SKM-1 treated with dmso at 0.1 percent for 144 hours (cell line): ENCODE results near the gene OLFML2B.
"Not testable (repeated sequence)": the region's sequence is repeated elsewhere in the genome, so short reads cannot be mapped to it uniquely, and the experiment has no call there.

Experiments used
- DNase-seq: peaks from one replicate; lab custom pipeline; 2025; ENCODE audit not compliant: unreplicated experiment; lab: John Stamatoyannopoulos, UW

Gene OLFML2B

GRCh38 chr1:162036163-162036562, 12.5 kb upstream of the OLFML2B start:
- no peak for DNase-seq

DNA sequence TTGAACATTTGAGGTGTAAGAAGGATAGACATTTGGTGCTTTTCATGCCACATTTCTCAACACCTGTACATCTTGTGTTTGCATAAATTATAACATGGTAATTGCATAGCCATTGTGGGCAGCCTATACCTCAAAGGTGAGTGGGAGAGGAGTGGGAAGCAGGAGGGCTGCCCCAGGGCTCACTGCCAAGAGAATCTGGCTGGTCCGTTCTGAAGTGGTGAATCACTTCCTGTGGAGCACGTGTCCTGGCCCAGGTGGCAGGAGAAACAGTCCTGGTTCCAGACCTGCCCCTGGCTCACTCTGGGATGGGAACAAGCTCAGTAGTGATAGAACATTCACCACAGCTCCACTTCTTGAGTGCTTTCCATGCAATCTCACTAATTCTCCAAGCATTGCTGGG, 11.6 kb upstream of the OLFML2B start:
- no peak for DNase-seq

GRCh38 chr1:162033428-162033827, 9.8 kb upstream of the OLFML2B start:
- DNase-seq = no peak

DNA sequence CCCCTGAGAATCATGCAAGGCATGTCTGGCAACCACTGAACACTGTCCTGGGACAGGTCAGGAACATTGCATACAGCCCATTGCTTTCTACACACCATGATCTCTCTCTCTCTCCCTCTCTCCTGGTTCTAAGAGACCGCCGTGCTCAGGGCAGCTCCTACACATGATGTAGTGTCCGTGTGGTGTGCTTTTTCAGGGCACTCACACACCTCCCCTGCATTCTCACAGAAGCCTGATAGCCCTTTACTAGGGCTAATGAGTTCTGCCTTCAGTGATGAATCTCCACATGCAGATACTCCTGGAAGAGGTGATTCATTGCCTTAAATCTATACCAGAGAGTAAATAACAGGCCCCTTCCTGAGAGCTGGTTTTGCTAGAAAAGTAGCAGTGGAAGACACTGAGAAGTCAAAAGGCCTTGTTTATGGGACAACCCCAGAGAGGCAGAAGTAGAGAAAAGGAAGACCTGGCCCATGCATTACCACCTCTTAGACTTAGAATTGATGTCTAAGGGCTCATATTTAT, 7.2 kb upstream of the OLFML2B start:
- no peak for DNase-seq

DNA sequence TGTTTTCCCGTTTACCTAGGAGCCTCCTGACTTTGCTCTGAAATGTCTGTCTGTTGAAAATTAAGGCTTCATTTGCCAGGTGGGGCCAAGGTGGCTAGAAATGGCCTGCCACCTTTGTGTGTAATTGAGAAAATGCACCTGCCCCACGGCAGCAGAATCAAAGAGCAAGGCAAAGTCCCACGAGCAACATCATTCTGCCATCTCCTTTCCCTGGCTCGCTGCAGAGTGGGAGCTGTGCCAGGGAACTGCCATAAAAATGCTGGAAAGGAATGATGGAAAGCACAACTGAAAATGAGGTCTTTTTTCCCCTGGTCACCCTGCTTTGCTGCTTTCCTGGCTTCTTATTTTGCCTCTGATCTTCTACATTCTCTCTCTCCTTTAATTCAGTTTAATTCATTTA, 5.5 kb upstream of the OLFML2B start:
- DNase-seq = no peak

- peak; percentile 72 for DNase-seq
Observed at GRCh38 chr1:162028726-162029125, 5.1 kb upstream of the OLFML2B start.

DNA sequence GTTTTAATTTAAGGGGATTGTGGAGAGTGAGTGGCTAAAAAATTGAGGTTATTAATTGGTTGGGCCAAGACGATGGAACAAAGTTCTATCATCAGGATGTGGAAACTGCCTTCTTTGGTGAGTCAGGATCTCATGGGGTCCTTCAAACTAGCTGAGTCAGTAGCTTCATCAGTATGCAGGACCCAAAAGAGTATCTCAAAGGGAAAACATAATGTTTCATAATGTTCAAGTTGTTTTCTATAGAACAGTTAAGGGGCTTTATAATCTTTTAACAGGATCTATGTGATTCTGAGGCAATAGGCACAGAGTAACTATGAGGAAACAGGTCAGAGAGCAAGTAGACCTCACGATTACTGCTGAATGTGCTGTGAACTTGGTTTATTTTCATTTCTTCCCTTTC, 3.2 kb upstream of the OLFML2B start:
- DNase-seq = no peak

GRCh38 chr1:162025541-162025940, 1.9 kb upstream of the OLFML2B start:
- no peak for DNase-seq

DNA sequence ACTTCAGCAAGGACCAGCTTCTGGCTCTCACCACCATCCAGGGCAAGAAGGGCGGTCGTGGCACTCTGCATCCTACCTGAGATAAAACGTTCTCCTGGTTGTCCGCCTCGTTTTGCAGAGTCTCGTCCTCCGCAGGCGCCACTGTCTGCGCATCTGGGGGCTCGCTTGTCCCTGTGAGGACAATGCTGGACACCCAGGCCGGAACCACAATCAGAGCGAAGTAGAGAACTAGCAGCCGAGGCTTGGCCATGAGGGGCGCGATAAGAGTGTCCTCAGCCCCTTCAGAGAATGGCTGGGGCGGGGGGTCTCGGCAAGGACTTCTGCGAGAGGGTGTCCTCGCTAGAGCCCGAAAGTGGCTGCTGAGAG, 505 bp downstream of the OLFML2B start:
- DNase-seq = no peak

DNA sequence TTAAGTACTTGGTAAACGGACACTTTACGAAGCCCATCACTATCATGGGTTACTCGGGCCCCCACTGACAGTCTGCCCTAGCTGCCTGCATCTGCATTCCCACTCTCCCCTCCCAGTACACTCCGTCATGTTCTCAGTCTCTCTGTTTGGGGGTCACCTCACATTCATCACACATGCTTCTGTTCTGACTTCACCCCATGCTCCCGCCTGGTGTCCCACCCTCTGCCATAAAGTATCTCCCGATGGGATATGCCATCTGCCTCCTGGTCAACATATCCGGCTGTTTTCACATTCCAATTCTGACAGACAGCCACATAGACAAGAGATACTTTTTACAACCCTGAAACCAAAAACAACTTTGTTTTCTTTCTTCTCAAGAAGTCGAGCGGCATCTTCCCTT, 1.0 kb downstream of the OLFML2B start:
- no peak for DNase-seq

- DNase-seq = no peak
Observed at GRCh38 chr1:162021124-162021523, 2.5 kb downstream of the OLFML2B start.

- no peak for DNase-seq
Observed at GRCh38 chr1:162020150-162020549, 3.5 kb downstream of the OLFML2B start.

DNA sequence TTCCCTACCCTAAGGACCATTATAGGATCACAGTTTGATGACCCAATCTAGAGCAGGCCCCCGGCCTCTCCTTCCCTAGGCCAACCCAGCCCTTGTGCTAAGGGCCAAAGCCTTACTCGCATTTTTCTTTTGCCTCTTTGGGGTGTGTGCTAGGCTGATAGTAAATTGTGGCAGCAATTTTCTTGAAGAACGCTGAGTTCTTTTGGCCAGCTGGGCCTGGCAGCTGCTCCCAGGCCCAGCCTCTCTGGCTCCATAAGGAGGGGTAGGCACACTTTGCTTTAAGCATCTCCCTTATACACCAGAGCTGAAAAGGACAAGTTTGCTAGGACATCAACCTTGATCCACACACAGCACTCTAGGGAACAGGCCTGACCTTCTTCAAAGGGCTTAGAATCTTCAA, 4.2 kb downstream of the OLFML2B start:
- no peak for DNase-seq

GRCh38 chr1:162019006-162019405, 4.7 kb downstream of the OLFML2B start:
- DNase-seq = no peak

GRCh38 chr1:162018418-162018817, 5.3 kb downstream of the OLFML2B start:
- no peak for DNase-seq

- DNase-seq = not testable (repeated sequence)
Observed at GRCh38 chr1:162017791-162018190, 5.9 kb downstream of the OLFML2B start.

DNA sequence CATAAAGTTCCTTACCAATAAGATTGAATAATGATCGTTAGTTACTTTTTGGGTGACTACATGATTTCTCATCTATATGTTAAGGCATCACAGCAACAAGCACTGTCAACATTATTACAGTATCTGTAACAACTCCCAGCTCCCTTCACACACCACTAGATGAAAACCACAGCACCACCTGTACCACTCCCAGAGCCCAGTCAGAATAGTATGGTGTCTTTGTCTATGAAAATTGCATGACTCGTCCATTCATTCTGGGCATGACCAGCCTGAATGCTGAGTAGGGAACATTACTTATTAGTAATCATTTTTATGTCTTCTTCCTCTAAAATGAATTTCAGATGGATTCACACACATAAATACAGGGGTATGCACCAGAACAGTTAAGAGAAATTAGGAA, 7.0 kb downstream of the OLFML2B start:
- no peak for DNase-seq

DNA sequence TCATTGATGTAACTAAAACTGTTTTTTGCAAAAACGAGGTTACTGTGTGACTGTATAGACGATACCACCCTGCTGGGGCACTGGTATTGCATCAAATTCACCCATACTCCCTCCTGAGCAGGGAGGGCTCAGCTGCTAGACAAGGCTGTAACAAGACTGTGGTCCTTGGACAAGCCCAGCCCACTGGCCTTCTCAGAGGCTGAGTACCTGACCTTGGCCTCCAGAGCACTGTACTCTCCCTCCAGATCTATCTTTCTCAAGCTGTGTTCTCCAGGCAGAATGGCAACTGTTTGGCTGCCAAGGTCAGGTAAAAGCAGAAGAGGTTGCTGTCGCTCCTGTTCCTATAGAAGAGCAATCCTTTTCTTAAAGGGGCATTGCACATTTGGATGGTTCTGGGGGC, 8.5 kb downstream of the OLFML2B start:
- no peak for DNase-seq

DNA sequence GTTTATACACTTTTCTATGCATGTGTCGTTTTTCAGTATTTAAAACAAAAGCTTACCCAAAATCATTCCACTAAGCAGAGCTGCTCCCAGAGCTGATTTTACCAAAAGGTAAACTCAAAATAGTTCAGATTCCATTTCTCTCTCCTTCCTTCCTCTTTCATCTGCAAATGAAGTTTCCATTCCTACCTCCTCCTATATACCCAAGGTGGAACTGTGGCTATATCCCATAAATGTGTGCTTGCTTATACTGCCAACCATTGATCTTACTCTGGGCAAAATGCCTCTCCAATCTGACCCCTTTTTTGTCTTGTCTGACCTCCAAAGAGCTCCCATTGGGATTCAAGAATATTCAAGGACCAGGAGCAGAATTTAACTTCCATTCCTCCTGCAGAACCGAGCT, 9.5 kb downstream of the OLFML2B start:
- no peak for DNase-seq

DNA sequence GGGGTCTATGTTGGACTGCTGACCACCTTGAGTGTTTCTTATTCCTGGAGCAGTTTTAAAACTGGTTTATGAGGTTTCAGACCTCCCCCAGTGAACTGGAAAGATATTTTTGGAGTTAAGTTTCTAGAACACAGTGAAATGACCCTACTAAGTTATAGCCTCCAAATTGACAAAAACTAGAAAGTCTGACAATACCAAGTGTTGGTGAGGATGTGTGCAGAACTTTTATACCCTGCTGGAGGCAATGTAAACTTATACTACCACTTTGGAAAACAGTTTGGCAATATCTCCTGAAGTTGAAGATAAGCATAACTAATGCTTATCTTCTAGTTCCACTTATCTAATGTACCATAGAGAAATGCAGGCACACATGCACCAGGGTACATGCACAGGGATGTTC, 10.4 kb downstream of the OLFML2B start:
- DNase-seq = no peak

- no peak for DNase-seq
Observed at GRCh38 chr1:162011337-162012012, 12.2 kb downstream of the OLFML2B start.

GRCh38 chr1:162010175-162010506, 13.5 kb downstream of the OLFML2B start:
- DNase-seq = no peak

GRCh38 chr1:162009501-162010174, 14.0 kb downstream of the OLFML2B start:
- no peak for DNase-seq
